Activated CD4-positive, alpha-beta memory T cell treated with anti-CD3 and anti-CD28 coated beads for 36 hours (primary cell): Measurements from ENCODE around the gene CNKSR3. TPM values are rescaled to one million over a fixed set of nuclear protein-coding genes. Genes with fewer than 3 reads are reported as not detected.

Experiments
- CTCF ChIA-PET: fragments of 350-600 bp; sonication (Branson Sonifier 250); formaldehyde crosslinking; loops from one replicate; lab custom pipeline; 2021; ENCODE audit warnings: antibody characterized with exemption, inconsistent platforms; lab: Charles Lee
- POLR2A ChIA-PET: fragments of 350-600 bp; sonication (Branson Sonifier 250); formaldehyde crosslinking; loops from one replicate; lab custom pipeline; 2021; ENCODE audit warnings: antibody characterized with exemption; lab: Charles Lee
- DNase-seq: peaks from one replicate; pipeline ENCODE4 v3.0.0-alpha.2; 2020
- H3K27ac Mint-ChIP-seq: one replicate; pipeline ENCODE4 v1.8.0; 2021; ENCODE audit warnings: mixed read lengths
- H3K27me3 Mint-ChIP-seq: one replicate; pipeline ENCODE4 v1.8.0; 2021; ENCODE audit warnings: mixed read lengths
- H3K36me3 Mint-ChIP-seq: one replicate; pipeline ENCODE4 v1.8.0; 2021; ENCODE audit warnings: mixed read lengths
- H3K4me1 Mint-ChIP-seq: one replicate; pipeline ENCODE4 v1.8.0; 2021; ENCODE audit warnings: low read depth, mixed read lengths
- H3K4me3 Mint-ChIP-seq: one replicate; pipeline ENCODE4 v1.8.0; 2021; ENCODE audit warnings: mild to moderate bottlenecking, mixed read lengths
- H3K9me3 Mint-ChIP-seq: one replicate; pipeline ENCODE4 v1.8.0; 2021; ENCODE audit warnings: mixed read lengths
- intact Hi-C: fragments of 100-400 bp; cut with micrococcal nuclease; formaldehyde crosslinking; loops from one replicate; pipeline ENCODE4 v1.15.1; 2023
- total RNA-seq, 2 experiments: library from RNA; stranded (reverse); gene quantifications; one replicate each; pipeline ENCODE4 v1.2.3, GENCODE V29; 2021

CNKSR3 gene
- total RNA-seq, 2 experiments from 2014 or later, result 0.12 TPM

GRCh38 chr6:154354265-154354777 lies 156.2 kb downstream of the CNKSR3 start:
- intact Hi-C loops, result loop anchor here (5.0 kb wide), 1 partner anchor 868 kb away; no protein-coding TSS in a partner anchor
- H3K27me3 Mint-ChIP-seq, result peaks cover 39% of the 10 kb centered on the region
- ChIA-PET CTCF (interaction anchor here (1.0 to 1.8 kb wide), 3 partner anchors 77 to 109 kb away, joined by 3 to 6 read pairs (median 5); no protein-coding TSS in a partner anchor), POLR2A (no interaction called here)
- H3K4me1 Mint-ChIP-seq, result peaks cover 30% of the 10 kb centered on the region
- H3K27ac Mint-ChIP-seq, result no peak overlapping the region
- H3K4me3 Mint-ChIP-seq, result no peak overlapping the region
- H3K36me3 Mint-ChIP-seq, result no peaks in the 10 kb centered on the region
- no peaks in the 10 kb centered on the region for H3K9me3 Mint-ChIP-seq
- DNase-seq, result no peak

GRCh38 chr6:154353626-154354025 lies 156.9 kb downstream of the CNKSR3 start:
- DNase-seq, result no peak
- Mint-ChIP-seq H3K27ac (no peak overlapping the region), H3K36me3 (no peaks in the 10 kb centered on the region), H3K27me3 (peaks cover 35% of the 10 kb centered on the region), H3K4me1 (peaks cover 25% of the 10 kb centered on the region), H3K4me3 (no peak overlapping the region), H3K9me3 (no peaks in the 10 kb centered on the region)
- CTCF ChIA-PET, result interaction anchor here (0.8 kb wide), 1 partner anchor 554 kb away, joined by 4 read pairs; no protein-coding TSS in a partner anchor
- POLR2A ChIA-PET, result no interaction called here
- intact Hi-C loops, result loop anchor here (1.0 to 5.0 kb wide), 5 partner anchors 51 to 869 kb away; no protein-coding TSS in a partner anchor

GRCh38 chr6:154352898-154353585 lies 157.4 kb downstream of the CNKSR3 start:
- peaks cover 36% of the 10 kb centered on the region for H3K27me3 Mint-ChIP-seq
- CTCF ChIA-PET, result interaction anchor here (0.8 kb wide), 1 partner anchor 555 kb away, joined by 4 read pairs; no protein-coding TSS in a partner anchor
- POLR2A ChIA-PET, result no interaction called here
- H3K4me3 Mint-ChIP-seq, result no peak overlapping the region
- intact Hi-C loops, result loop anchor here (1.0 to 5.0 kb wide), 5 partner anchors 51 to 869 kb away; no protein-coding TSS in a partner anchor
- H3K36me3 Mint-ChIP-seq, result no peaks in the 10 kb centered on the region
- no peak overlapping the region for H3K27ac Mint-ChIP-seq
- no peaks in the 10 kb centered on the region for H3K9me3 Mint-ChIP-seq
- DNase-seq, result peak; percentile 73
- H3K4me1 Mint-ChIP-seq, result peaks cover 25% of the 10 kb centered on the region

GRCh38 chr6:154350293-154350692 lies 160.2 kb downstream of the CNKSR3 start:
- Mint-ChIP-seq H3K4me1 (peaks cover 24% of the 10 kb centered on the region), H3K27me3 (peaks cover 31% of the 10 kb centered on the region), H3K9me3 (peaks cover 8% of the 10 kb centered on the region), H3K36me3 (peaks cover 2% of the 10 kb centered on the region), H3K4me3 (no peak overlapping the region), H3K27ac (no peak overlapping the region)
- ChIA-PET POLR2A (no interaction called here), CTCF (no interaction called here)
- DNase-seq, result no peak
- intact Hi-C loops, result loop anchor here (5.0 kb wide), 1 partner anchor 872 kb away; no protein-coding TSS in a partner anchor

- no peak overlapping the region for H3K27ac Mint-ChIP-seq
- POLR2A ChIA-PET, result no interaction called here
- intact Hi-C loops, result no loop called here
These were observed 162.5 kb downstream of the CNKSR3 start for GRCh38 chr6:154347981-154348380.

GRCh38 chr6:154345811-154346210 lies 164.7 kb downstream of the CNKSR3 start:
- intact Hi-C loops, result no loop called here
- CTCF ChIA-PET, result interaction anchor here (1.3 kb wide), 1 partner anchor 69 kb away, joined by 3 read pairs; no protein-coding TSS in a partner anchor
- peaks cover 19% of the 10 kb centered on the region for H3K27me3 Mint-ChIP-seq

More at GRCh38 chr6:154347981-154348380, 162.5 kb downstream of the CNKSR3 start:
- Mint-ChIP-seq H3K9me3 (peaks cover 8% of the 10 kb centered on the region), H3K27me3 (peaks cover 25% of the 10 kb centered on the region), H3K4me1 (peaks cover 6% of the 10 kb centered on the region), H3K4me3 (no peak overlapping the region), H3K36me3 (peaks cover 2% of the 10 kb centered on the region)
- CTCF ChIA-PET, result no interaction called here
- no peak for DNase-seq

GRCh38 chr6:154343473-154344308 lies 166.8 kb downstream of the CNKSR3 start:
- Mint-ChIP-seq H3K36me3 (peaks cover 2% of the 10 kb centered on the region), H3K4me1 (no peaks in the 10 kb centered on the region), H3K27me3 (peaks cover 15% of the 10 kb centered on the region), H3K9me3 (peaks cover 8% of the 10 kb centered on the region), H3K27ac (no peak overlapping the region), H3K4me3 (no peak overlapping the region)
- CTCF ChIA-PET, result no interaction called here
- POLR2A ChIA-PET, result no interaction called here
- DNase-seq, result no peak
- intact Hi-C loops, result no loop called here

More at GRCh38 chr6:154345811-154346210, 164.7 kb downstream of the CNKSR3 start:
- peaks cover 8% of the 10 kb centered on the region for H3K9me3 Mint-ChIP-seq
- peaks cover 2% of the 10 kb centered on the region for H3K36me3 Mint-ChIP-seq
- POLR2A ChIA-PET, result no interaction called here
- no peaks in the 10 kb centered on the region for H3K4me1 Mint-ChIP-seq
- no peak for DNase-seq
- no peak overlapping the region for H3K4me3 Mint-ChIP-seq
- H3K27ac Mint-ChIP-seq, result no peak overlapping the region

GRCh38 chr6:154341871-154342270 lies 168.6 kb downstream of the CNKSR3 start:
- no peaks in the 10 kb centered on the region for H3K4me1 Mint-ChIP-seq
- peaks cover 2% of the 10 kb centered on the region for H3K36me3 Mint-ChIP-seq
- no peak overlapping the region for H3K27ac Mint-ChIP-seq
- intact Hi-C loops, result no loop called here
- H3K9me3 Mint-ChIP-seq, result peaks cover 7% of the 10 kb centered on the region
- H3K27me3 Mint-ChIP-seq, result peaks cover 9% of the 10 kb centered on the region
- POLR2A ChIA-PET, result no interaction called here
- no peak for DNase-seq
- no peak overlapping the region for H3K4me3 Mint-ChIP-seq
- CTCF ChIA-PET, result no interaction called here

- Mint-ChIP-seq H3K4me3 (no peak overlapping the region), H3K36me3 (no peaks in the 10 kb centered on the region), H3K4me1 (no peaks in the 10 kb centered on the region), H3K27ac (no peak overlapping the region), H3K27me3 (peaks cover 8% of the 10 kb centered on the region), H3K9me3 (peaks cover 1% of the 10 kb centered on the region)
- DNase-seq, result no peak
- intact Hi-C loops, result no loop called here
- CTCF ChIA-PET, result no interaction called here
- POLR2A ChIA-PET, result no interaction called here
These were observed 169.1 kb downstream of the CNKSR3 start for GRCh38 chr6:154341336-154341735.

Other genes with a start within 250 kb of the CNKSR3 start
- 10 to 100 TPM; 10.5 to 14.2 TPM for gene IPCEF1, start 153.9 kb downstream of the CNKSR3 start, total RNA-seq
- 10 to 100 TPM; 30.1 to 31.7 TPM for gene SCAF8, start 222.7 kb upstream of the CNKSR3 start, total RNA-seq